ENCODE data around the gene IL36B. TPM values are rescaled to one million over a fixed set of nuclear protein-coding genes. Genes with fewer than 3 reads are reported as not detected.

The IL36B gene
- polyA plus RNA-seq, 1 donor, result not detected

GRCh38 chr2:113010088-113010487, 42.6 kb downstream of the IL36B start:
- DNase-seq, result no peak

DNA sequence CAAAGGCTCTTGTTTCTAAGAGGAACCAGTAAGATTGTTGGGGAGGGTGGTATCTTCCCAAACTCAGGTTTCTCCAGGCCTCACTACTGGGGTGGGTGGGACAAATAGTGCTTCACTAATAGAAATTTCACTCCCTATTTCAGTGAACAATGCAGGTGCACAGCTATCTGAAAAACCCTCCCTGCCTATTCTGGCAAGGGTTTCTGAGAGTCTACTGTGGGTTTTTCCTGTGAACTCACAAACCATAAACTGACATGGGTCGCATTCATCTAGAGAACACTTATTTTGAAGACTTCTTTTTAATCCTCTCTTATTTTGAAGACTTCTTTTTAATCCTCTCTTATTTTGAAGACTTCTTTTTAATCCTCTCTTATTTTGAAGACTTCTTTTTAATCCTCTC, 43.0 kb downstream of the IL36B start:
- DNase-seq, result no peak

GRCh38 chr2:113007250-113007649, 45.4 kb downstream of the IL36B start:
- DNase-seq, result no peak

GRCh38 chr2:113005030-113005509, 47.6 kb downstream of the IL36B start, which contains the start of gene IL36A:
Gene IL36A, plus strand, starts transcription at chr2:113005459. Its CDS starts 413 bp downstream, at chr2:113005872.
- no peak for DNase-seq

DNA sequence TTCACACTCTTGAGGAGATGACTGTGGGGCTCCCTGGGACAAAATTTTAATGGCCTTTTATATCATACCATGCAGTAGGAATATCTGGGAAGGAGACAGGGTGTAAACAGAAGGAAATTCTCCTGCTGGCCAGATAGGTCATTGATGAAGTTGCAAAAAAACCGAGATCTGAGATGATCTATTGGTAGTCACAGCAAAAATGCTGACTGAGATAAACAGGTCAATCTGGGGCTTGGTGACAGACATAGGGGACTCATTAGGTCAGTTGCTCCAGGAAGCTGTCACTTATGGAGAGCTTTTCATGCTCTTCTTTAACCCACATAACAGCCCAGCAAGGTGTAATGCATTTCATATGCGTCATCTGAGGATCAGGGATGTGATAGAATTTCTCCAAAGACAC, 50.0 kb downstream of the IL36B start:
- DNase-seq, result no peak

DNA sequence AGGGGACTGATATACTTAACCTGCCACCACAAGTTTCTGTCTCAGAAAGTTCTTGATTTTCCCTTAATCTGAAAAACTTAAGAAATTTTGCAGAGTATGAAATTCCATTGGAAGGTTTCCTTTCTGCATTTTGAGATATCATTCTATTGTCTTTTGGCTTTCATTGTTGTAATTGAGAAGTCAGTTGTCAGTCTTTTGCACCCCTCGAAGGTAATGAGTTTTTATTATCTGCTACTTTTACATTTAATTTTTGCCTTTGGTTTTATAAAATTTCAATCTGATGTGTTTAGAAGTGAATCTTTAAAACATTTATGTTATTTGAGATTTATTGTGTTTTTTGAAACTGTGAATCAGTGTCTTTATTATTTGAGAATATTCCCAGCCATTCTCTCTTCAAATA, 52.2 kb downstream of the IL36B start:
- no peak for DNase-seq

- no peak for DNase-seq
These were observed 55.5 kb downstream of the IL36B start for GRCh38 chr2:112997151-112997550.

DNA sequence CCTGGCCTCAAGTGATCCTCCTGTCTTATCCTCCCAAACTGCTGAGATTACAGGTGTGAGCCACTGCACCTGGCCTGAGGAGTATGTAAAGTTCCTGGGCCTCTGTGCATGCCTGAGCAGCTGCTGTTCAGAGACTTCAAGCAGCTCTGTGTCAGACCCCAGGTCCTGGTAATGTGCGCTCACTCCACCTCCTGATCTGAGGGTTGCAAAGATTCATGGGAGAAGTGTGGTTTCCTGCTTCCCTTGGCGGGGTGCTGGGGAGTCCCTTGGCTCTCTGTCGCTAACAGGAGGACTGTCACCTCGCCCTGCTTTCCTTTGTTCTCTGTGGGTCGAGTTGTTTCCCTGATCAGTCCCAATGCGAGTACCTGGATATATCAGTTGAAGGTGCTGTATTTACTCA, 56.0 kb downstream of the IL36B start:
- no peak for DNase-seq

DNA sequence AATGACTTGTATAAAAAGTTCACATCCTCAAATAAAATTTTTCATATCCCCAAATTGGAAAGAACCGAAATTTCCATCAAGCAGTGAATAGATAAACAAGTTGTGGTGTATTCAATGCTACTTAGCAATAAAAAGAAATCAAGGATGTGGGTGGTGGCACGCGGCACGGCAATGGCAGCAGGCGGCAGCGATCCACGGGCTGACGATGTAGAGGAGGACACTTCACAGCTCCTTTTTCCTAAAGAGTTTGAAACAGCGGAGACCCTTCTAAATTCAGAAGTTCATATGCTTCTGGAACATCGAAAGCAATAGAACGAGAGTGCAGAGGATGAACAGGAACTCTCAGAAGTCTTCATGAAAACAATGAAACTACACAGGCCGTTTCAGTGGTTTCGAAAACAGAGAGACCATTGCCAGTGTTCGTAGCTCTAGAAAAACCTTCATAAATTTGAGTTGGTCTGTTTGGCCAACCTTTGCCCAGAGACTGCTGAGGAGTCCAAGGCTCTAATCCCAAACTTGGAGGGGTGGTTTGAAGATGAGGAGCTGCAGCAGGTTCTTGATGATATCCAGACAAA, 57.2 kb downstream of the IL36B start:
- DNase-seq, result no peak

- DNase-seq, result no peak
These were observed 58.0 kb downstream of the IL36B start for GRCh38 chr2:112994648-112995047.

- DNase-seq, result no peak
These were observed 58.8 kb downstream of the IL36B start for GRCh38 chr2:112993831-112994230.

- no peak for DNase-seq
These were observed 63.1 kb downstream of the IL36B start for GRCh38 chr2:112989611-112990010.

DNA sequence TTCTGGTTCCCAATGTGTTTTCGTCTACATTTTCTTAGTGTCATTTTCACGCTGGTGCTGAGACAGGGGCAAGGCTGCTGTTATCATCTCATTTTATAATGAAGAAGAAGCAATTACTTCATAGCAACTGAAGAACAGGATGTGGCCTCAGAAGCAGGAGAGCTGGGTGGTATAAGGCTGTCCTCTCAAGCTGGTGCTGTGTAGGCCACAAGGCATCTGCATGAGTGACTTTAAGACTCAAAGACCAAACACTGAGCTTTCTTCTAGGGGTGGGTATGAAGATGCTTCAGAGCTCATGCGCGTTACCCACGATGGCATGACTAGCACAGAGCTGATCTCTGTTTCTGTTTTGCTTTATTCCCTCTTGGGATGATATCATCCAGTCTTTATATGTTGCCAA, 67.6 kb downstream of the IL36B start:
- DNase-seq, result no peak

- DNase-seq, result no peak
These were observed 72.1 kb downstream of the IL36B start for GRCh38 chr2:112980537-112980936.

- DNase-seq, result no peak
These were observed 72.9 kb downstream of the IL36B start for GRCh38 chr2:112979731-112980130.

GRCh38 chr2:112977559-112978056, 75.1 kb downstream of the IL36B start, which contains the start of gene IL36G:
Gene IL36G, plus strand, starts transcription at chr2:112978006. Its CDS starts 633 bp downstream, at chr2:112978639.
- DNase-seq, result no peak

Other genes starting within 250 kb of the IL36B start
- 0.65 TPM for gene IL1B, start 216.1 kb downstream of the IL36B start, polyA plus RNA-seq (ENCODE audit: insufficient read length)
- 0.40 TPM for gene IL37, start 141.7 kb downstream of the IL36B start, polyA plus RNA-seq (ENCODE audit: insufficient read length)
- gene IL36G, start 74.9 kb downstream of the IL36B start, polyA plus RNA-seq (ENCODE audit: insufficient read length), result 0.67 TPM
- not detected for gene IL36A, start 47.4 kb downstream of the IL36B start, polyA plus RNA-seq (ENCODE audit: insufficient read length)
- 0.07 TPM for gene IL36RN, start 6.3 kb upstream of the IL36B start, polyA plus RNA-seq (ENCODE audit: insufficient read length)
- gene IL1F10, start 15.1 kb upstream of the IL36B start, polyA plus RNA-seq (ENCODE audit: insufficient read length), result not detected
- 3.2 TPM for gene IL1RN, start 74.7 kb upstream of the IL36B start, polyA plus RNA-seq (ENCODE audit: insufficient read length)
- gene PSD4, start 121.1 kb upstream of the IL36B start, polyA plus RNA-seq (ENCODE audit: insufficient read length), result 10.0 TPM
- 474 TPM for gene PAX8, start 226.1 kb upstream of the IL36B start, polyA plus RNA-seq (ENCODE audit: insufficient read length)

Data from left kidney (tissue), 2 donors.